Measurements from ENCODE around the gene YIPF3.

- TF ChIP-seq, protein P1, sequence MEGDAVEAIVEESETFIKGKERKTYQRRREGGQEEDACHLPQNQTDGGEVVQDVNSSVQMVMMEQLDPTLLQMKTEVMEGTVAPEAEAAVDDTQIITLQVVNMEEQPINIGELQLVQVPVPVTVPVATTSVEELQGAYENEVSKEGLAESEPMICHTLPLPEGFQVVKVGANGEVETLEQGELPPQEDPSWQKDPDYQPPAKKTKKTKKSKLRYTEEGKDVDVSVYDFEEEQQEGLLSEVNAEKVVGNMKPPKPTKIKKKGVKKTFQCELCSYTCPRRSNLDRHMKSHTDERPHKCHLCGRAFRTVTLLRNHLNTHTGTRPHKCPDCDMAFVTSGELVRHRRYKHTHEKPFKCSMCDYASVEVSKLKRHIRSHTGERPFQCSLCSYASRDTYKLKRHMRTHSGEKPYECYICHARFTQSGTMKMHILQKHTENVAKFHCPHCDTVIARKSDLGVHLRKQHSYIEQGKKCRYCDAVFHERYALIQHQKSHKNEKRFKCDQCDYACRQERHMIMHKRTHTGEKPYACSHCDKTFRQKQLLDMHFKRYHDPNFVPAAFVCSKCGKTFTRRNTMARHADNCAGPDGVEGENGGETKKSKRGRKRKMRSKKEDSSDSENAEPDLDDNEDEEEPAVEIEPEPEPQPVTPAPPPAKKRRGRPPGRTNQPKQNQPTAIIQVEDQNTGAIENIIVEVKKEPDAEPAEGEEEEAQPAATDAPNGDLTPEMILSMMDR (conservative IDR thresholded peaks at IDR 0.05; ENCODE audit: low read length), result no peak
- TF ChIP-seq EZH2phosphoT487 (IDR thresholded peaks at IDR 0.05; ENCODE audit: borderline replicate concordance), result no peak
These were observed 47.7 kb downstream of the YIPF3 start for GRCh38 chr6:43468748-43469681.

Data from Loucy (cell line).